Measurements from ENCODE around the gene SH3PXD2A. TPM values are rescaled to one million over a fixed set of nuclear protein-coding genes. Genes with fewer than 3 reads are reported as not detected.

The SH3PXD2A gene
- total RNA-seq, 4 donors from 2014 or later = 55.7 to 71.8 (median 66.8) TPM

DNA sequence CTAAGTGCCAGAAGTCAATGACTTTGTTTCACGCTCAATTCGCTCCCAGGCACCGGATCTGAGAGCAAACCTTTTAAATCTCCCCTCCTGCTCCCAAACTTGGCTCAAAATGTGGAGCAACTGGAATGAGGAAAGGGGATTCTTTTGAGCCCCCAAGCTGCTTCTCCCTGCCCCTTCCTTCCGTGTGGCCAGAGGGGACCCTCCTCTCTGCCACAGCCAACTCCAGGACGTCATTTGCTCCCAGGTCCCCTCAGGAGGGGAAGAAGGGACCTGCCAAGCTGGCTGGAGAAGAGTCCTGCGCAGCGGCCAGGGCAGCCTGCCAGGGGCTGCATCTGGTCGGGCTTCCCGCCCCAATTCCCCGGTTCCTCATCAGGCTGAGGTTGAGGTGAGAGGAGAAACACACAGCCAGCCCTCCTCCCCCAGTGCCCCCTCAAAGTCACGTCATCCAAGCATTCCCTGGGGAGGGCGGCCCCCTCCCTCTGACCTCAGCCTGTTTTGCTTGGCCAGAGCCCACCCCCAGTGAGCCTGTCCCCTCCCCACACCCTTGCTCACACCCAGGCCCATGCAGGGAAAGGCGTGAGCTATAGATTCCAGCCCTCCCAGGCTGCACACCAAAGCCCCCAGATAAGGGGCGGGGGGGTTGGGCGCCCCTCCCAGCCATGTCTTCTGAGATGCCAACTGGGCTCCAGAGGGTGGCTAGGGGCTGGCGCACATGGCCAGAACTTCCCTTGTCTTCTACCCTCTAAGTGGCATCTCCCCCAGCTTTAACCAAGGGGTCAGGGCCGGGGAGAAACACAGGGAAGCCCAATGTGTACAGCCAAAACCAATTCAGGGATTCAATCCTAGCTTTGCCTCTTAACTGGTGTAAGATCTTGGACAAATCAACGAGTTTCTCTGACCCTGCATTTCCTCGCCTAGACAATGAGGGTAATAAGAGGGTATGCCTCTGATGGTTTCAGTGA is 35.0 kb downstream of the SH3PXD2A start:
- TF ChIP-seq, protein P1, sequence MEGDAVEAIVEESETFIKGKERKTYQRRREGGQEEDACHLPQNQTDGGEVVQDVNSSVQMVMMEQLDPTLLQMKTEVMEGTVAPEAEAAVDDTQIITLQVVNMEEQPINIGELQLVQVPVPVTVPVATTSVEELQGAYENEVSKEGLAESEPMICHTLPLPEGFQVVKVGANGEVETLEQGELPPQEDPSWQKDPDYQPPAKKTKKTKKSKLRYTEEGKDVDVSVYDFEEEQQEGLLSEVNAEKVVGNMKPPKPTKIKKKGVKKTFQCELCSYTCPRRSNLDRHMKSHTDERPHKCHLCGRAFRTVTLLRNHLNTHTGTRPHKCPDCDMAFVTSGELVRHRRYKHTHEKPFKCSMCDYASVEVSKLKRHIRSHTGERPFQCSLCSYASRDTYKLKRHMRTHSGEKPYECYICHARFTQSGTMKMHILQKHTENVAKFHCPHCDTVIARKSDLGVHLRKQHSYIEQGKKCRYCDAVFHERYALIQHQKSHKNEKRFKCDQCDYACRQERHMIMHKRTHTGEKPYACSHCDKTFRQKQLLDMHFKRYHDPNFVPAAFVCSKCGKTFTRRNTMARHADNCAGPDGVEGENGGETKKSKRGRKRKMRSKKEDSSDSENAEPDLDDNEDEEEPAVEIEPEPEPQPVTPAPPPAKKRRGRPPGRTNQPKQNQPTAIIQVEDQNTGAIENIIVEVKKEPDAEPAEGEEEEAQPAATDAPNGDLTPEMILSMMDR (IDR thresholded peaks at IDR 0.05) = no peak
- no peak for TF ChIP-seq POLR2AphosphoS5 (IDR thresholded peaks at IDR 0.05)
- TF ChIP-seq POLR2A (IDR thresholded peaks at IDR 0.05) = no peak
- no peak for TF ChIP-seq EP300 (IDR thresholded peaks at IDR 0.05)
- no peaks in the 10 kb centered on the region for H3K36me3 ChIP-seq
- no peak overlapping the region for H3K4me3 ChIP-seq
- WGBS = 30% methylated on average over 12 of the region's 19 CpGs
- no peaks in the 10 kb centered on the region for H3K27me3 ChIP-seq
- peaks cover 36% of the 10 kb centered on the region for H3K4me1 ChIP-seq
- peak in 1 of 2 donors; percentile 77 for DNase-seq (ENCODE audit: low spot score in 2 of 2)
- H3K27ac ChIP-seq = no peak overlapping the region
- no peaks in the 10 kb centered on the region for H3K9me3 ChIP-seq

GRCh38 chr10:103819493-103819892 is 35.9 kb downstream of the SH3PXD2A start:
- peaks cover 34% of the 10 kb centered on the region for H3K4me1 ChIP-seq
- H3K27ac ChIP-seq = no peak overlapping the region
- WGBS = 62% methylated on average over 7 of the region's 7 CpGs
- DNase-seq (ENCODE audit: low spot score in 2 of 2) = peak in 1 of 2 donors; percentile 40
- H3K36me3 ChIP-seq = no peaks in the 10 kb centered on the region
- H3K4me3 ChIP-seq = no peak overlapping the region
- H3K27me3 ChIP-seq = no peaks in the 10 kb centered on the region
- H3K9me3 ChIP-seq = no peaks in the 10 kb centered on the region
- TF ChIP-seq POLR2A (IDR thresholded peaks at IDR 0.05) = no peak
- TF ChIP-seq EP300 (IDR thresholded peaks at IDR 0.05) = no peak
- TF ChIP-seq, protein P1 (IDR thresholded peaks at IDR 0.05) = no peak
- TF ChIP-seq POLR2AphosphoS5 (IDR thresholded peaks at IDR 0.05) = no peak

DNA sequence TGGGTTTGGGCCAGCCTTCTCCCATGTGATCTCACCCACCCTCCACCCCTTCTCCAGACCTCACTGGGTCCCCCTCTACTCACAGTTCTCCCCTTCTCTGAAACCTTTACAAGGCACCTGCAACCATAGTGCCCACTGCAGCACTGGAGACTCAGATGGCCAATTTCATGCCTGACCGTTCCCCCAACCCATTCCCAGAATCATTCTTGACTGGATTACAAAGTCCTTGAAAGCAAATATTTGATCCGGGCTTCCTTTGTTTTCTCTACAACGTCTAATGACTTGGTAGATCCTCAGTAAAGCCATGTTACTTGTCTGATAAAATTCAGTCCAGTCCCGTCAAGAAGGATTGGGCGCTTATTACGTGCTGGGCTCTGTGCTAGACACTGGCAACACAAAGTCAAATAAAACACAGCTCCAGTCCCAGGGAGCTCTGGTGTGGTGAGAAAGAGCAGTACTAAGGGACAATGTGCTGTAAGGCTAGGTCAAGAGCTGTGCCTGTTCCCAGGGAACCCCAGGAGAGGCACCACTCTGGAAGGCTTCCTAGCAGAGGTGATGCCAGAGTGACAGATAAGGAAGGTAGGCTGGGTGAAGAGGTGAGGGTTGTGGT is 36.5 kb downstream of the SH3PXD2A start:
- H3K36me3 ChIP-seq = no peaks in the 10 kb centered on the region
- no peak overlapping the region for H3K4me3 ChIP-seq
- H3K27ac ChIP-seq = no peak overlapping the region
- no peaks in the 10 kb centered on the region for H3K27me3 ChIP-seq
- TF ChIP-seq, protein P1 (IDR thresholded peaks at IDR 0.05) = no peak
- TF ChIP-seq EP300 (IDR thresholded peaks at IDR 0.05) (no peak), POLR2A (IDR thresholded peaks at IDR 0.05) (no peak), POLR2AphosphoS5 (IDR thresholded peaks at IDR 0.05) (no peak)
- H3K9me3 ChIP-seq = no peaks in the 10 kb centered on the region
- DNase-seq (ENCODE audit: low spot score in 2 of 2) = peak in 1 of 2 donors; percentile 54
- H3K4me1 ChIP-seq = peaks cover 29% of the 10 kb centered on the region
- 85% methylated on average over 6 of the region's 6 CpGs for WGBS

DNA sequence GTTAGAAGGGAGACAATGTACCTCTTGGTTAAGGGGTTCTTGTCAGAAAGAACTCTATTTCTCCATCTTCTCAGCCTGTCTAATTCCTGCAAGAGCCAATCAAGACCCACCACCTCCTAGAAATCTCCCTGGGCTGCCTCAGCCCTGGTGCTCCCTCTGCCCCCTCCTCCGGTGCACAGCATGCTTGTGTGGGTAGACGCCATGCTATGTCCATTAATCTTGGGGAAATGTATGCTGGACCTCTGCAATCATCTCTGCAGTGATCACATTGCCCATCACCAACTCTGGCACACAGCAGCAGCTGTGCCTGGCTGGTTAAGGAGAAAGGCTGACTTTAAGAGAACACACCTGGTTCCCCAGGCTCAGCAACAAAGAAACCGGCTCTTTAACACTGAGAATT is 37.3 kb downstream of the SH3PXD2A start:
- peaks cover 29% of the 10 kb centered on the region for H3K4me1 ChIP-seq
- H3K4me3 ChIP-seq = no peak overlapping the region
- 96% methylated on average over 3 of the region's 3 CpGs for WGBS
- H3K36me3 ChIP-seq = no peaks in the 10 kb centered on the region
- no peaks in the 10 kb centered on the region for H3K27me3 ChIP-seq
- H3K9me3 ChIP-seq = no peaks in the 10 kb centered on the region
- no peak overlapping the region for H3K27ac ChIP-seq
- DNase-seq (ENCODE audit: low spot score in 2 of 2) = no peak
- TF ChIP-seq EP300 (IDR thresholded peaks at IDR 0.05) (no peak), POLR2A (IDR thresholded peaks at IDR 0.05) (no peak), POLR2AphosphoS5 (IDR thresholded peaks at IDR 0.05) (no peak)
- TF ChIP-seq, protein P1 (IDR thresholded peaks at IDR 0.05) = no peak

- TF ChIP-seq POLR2AphosphoS5 (IDR thresholded peaks at IDR 0.05) = no peak
- Histone ChIP-seq H3K27me3 (no peaks in the 10 kb centered on the region), H3K4me3 (no peak overlapping the region), H3K36me3 (no peaks in the 10 kb centered on the region), H3K9me3 (no peaks in the 10 kb centered on the region), H3K4me1 (peaks cover 27% of the 10 kb centered on the region), H3K27ac (no peak overlapping the region)
- DNase-seq (ENCODE audit: low spot score in 2 of 2) = no peak
- WGBS = 63% methylated on average over 6 of the region's 6 CpGs
These were observed 38.9 kb downstream of the SH3PXD2A start for GRCh38 chr10:103816431-103816830.
